SU-DHL-6 (cell line): ENCODE data around the gene ARFGAP1.

Source experiments
- H2AFZ ChIP-seq: fragments of 200-600 bp; sonication (generic); 2 replicates; pipeline ENCODE4 v1.6.1; 2014; ENCODE audit warnings: low read depth, mild to moderate bottlenecking, moderate library complexity, mixed read lengths, antibody characterized with exemption, low read length; ENCODE audit not compliant: severe bottlenecking
- H3F3A ChIP-seq: fragments of 200-600 bp; shearing (Covaris generic); 2 replicates; pipeline ENCODE4 v1.6.0; 2016; ENCODE audit warnings: antibody characterized with exemption, mild to moderate bottlenecking; ENCODE audit not compliant: insufficient read depth
- H3K27ac ChIP-seq: fragments of 200-600 bp; sonication (generic); 2 replicates; pipeline ENCODE4 v1.5.1; 2016; ENCODE audit warnings: low read depth, mild to moderate bottlenecking, low read length, moderate library complexity, mixed read lengths
- H3K27me3 ChIP-seq: fragments of 200-600 bp; sonication (generic), shearing (Covaris generic); 2 replicates; pipeline ENCODE4 v1.6.0; 2014; ENCODE audit warnings: mild to moderate bottlenecking, low read length
- H3K36me3 ChIP-seq: fragments of 200-600 bp; sonication (generic); 2 replicates; pipeline ENCODE4 v1.6.1; 2014; ENCODE audit warnings: mild to moderate bottlenecking, low read length, mixed read lengths
- H3K4me2 ChIP-seq: fragments of 300-600, 200-600 bp; shearing (Covaris generic), sonication (generic); 2 replicates; pipeline ENCODE4 v1.6.0; 2014; ENCODE audit warnings: low read length, low read depth, mild to moderate bottlenecking; ENCODE audit not compliant: poor library complexity, severe bottlenecking
- H3K4me3 ChIP-seq: fragments of 200-600 bp; sonication (generic); 2 replicates; pipeline ENCODE4 v1.5.1; 2014; ENCODE audit warnings: antibody characterized with exemption, low read length, mild to moderate bottlenecking, mixed read lengths; ENCODE audit not compliant: insufficient read depth, poor library complexity, severe bottlenecking
- H3K79me2 ChIP-seq: fragments of 200-600 bp; sonication (generic); 2 replicates; pipeline ENCODE4 v1.6.1; 2014; ENCODE audit warnings: mild to moderate bottlenecking, low read length, moderate library complexity; ENCODE audit not compliant: insufficient read depth
- H3K9ac ChIP-seq: fragments of 200-600 bp; sonication (generic); 2 replicates; pipeline ENCODE4 v1.7.0; 2014; ENCODE audit warnings: mild to moderate bottlenecking, low read length
- H3K9me2 ChIP-seq: fragments of 200-600 bp; sonication (generic); replicated peaks from 2 replicates; pipeline ENCODE4 v1.6.1; 2014; ENCODE audit warnings: low read length; ENCODE audit not compliant: insufficient read depth
- H3K9me3 ChIP-seq: fragments of 200-600 bp; sonication (generic); 2 replicates; pipeline ENCODE4 v1.6.1; 2014; ENCODE audit warnings: low read length, mixed read lengths; ENCODE audit not compliant: insufficient read depth
- H4K20me1 ChIP-seq: fragments of 200-600 bp; sonication (generic); 2 replicates; pipeline ENCODE4 v1.6.1; 2014; ENCODE audit warnings: low read depth, mild to moderate bottlenecking, antibody characterized with exemption, low read length, moderate library complexity, mixed read lengths
- CTCF ChIP-seq: fragments of 200-600 bp; sonication (generic); IDR thresholded peaks from one replicate; pipeline ENCODE4 v1.5.1; 2017; ENCODE audit warnings: antibody characterized with exemption, mild to moderate bottlenecking, low read length, moderate library complexity; ENCODE audit not compliant: insufficient read depth, poor library complexity, severe bottlenecking
- EZH2phosphoT487 ChIP-seq: fragments of 200-600 bp; sonication (generic), shearing (Covaris generic); conservative IDR thresholded peaks from 2 replicates; pipeline ENCODE4 v1.6.1; 2018; ENCODE audit warnings: mild to moderate bottlenecking, antibody characterized with exemption, low read length, moderate library complexity, mixed read lengths

ARFGAP1 gene

GRCh38 chr20:63293456-63293855, 20.8 kb downstream of the ARFGAP1 start:
- Histone ChIP-seq H3K4me3 (no peak overlapping the region), H4K20me1 (no peaks in the 10 kb centered on the region), H3K27ac (no peak overlapping the region), H3K36me3 (no peaks in the 10 kb centered on the region), H3K9me3 (no peaks in the 10 kb centered on the region), H3K9me2 (no peaks in the 10 kb centered on the region), H3K4me2 (no peak overlapping the region), H3K79me2 (no peaks in the 10 kb centered on the region), H3F3A (no peaks in the 10 kb centered on the region), H3K9ac (no peak overlapping the region), H2AFZ (no peak overlapping the region), H3K27me3 (no peaks in the 10 kb centered on the region)
- TF ChIP-seq CTCF (no peak), EZH2phosphoT487 (no peak)

DNA sequence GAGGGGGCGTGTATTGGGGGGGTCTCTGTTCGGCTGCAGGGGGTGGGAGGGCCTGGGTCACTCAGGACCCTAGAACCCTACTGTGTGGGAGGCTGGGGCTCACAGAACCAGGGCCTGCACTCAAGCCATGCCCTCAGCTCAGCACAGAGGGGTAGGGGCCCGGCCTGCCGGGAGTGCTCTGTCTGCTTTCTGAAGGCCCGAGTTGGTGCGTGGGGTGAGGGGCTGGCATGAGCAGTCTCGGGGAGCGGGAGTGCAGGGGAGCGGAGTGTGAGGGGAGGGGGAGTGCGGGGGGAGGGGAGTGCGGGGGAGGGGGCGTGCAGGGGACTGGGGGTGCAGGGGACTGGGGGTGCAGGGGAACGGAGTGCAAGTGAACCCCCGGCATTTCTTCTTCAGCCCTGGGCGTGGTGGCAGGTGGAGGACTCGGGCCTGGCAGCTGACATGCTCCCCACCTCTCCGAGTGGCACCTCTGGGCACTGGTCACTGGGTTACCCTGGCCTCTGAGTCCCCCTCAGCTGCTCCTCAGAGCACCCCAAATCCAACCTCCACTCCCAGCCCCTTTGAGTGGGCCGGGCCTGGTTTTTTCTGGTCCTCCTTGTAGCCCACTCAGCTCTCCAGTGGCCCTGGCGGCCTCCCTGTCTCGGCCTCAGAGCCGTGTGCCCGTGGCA, 21.4 kb downstream of the ARFGAP1 start:
- Histone ChIP-seq H3K36me3 (no peaks in the 10 kb centered on the region), H2AFZ (no peak overlapping the region), H3K9ac (no peak overlapping the region), H3K27me3 (no peaks in the 10 kb centered on the region), H3K27ac (no peak overlapping the region), H3K9me2 (no peaks in the 10 kb centered on the region), H3K4me3 (no peak overlapping the region), H3F3A (no peaks in the 10 kb centered on the region), H3K9me3 (no peaks in the 10 kb centered on the region), H3K4me2 (no peak overlapping the region), H4K20me1 (no peaks in the 10 kb centered on the region), H3K79me2 (no peaks in the 10 kb centered on the region)
- TF ChIP-seq EZH2phosphoT487: no peak
- TF ChIP-seq CTCF: no peak

- Histone ChIP-seq H3F3A (no peaks in the 10 kb centered on the region), H3K4me2 (no peak overlapping the region), H3K9me2 (no peaks in the 10 kb centered on the region), H3K79me2 (no peaks in the 10 kb centered on the region), H3K27me3 (no peaks in the 10 kb centered on the region), H3K9me3 (no peaks in the 10 kb centered on the region), H4K20me1 (no peaks in the 10 kb centered on the region), H2AFZ (no peak overlapping the region), H3K4me3 (no peak overlapping the region), H3K9ac (no peak overlapping the region), H3K36me3 (no peaks in the 10 kb centered on the region), H3K27ac (no peak overlapping the region)
- TF ChIP-seq EZH2phosphoT487: no peak
These were observed 21.9 kb downstream of the ARFGAP1 start for GRCh38 chr20:63294536-63294900.

DNA sequence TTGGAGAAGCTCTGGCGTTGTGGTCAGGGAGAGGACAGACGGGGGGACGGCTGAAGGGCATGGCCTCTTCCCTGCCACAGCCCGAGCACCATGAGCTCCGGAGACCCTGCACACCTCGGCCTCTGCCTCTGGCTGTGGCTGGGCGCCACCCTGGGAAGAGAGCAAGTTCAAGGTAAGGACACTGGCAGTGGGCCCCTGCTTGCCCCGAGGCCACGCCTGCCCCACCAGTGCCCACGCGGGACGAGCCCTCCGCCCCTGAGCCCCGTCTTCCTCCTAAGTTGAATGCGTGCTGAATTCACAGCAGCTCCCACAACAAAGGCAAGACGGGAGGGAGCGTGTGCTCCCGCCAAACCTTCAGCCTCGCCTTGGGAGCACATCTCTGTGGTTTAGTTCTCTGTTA, 22.4 kb downstream of the ARFGAP1 start:
- no peaks in the 10 kb centered on the region for H3K27me3 ChIP-seq
- no peak overlapping the region for H2AFZ ChIP-seq
- TF ChIP-seq CTCF: no peak
- no peak for TF ChIP-seq EZH2phosphoT487
- no peaks in the 10 kb centered on the region for H3K36me3 ChIP-seq
- H3K9me2 ChIP-seq: no peaks in the 10 kb centered on the region
- H4K20me1 ChIP-seq: no peaks in the 10 kb centered on the region
- H3K9me3 ChIP-seq: no peaks in the 10 kb centered on the region
- H3K4me2 ChIP-seq: no peak overlapping the region
- H3K4me3 ChIP-seq: no peak overlapping the region
- H3K27ac ChIP-seq: no peak overlapping the region
- no peaks in the 10 kb centered on the region for H3K79me2 ChIP-seq
- H3F3A ChIP-seq: no peaks in the 10 kb centered on the region
- no peak overlapping the region for H3K9ac ChIP-seq
